ENCODE results near the gene CD28.
"Not testable (repeated sequence)": the region's sequence is repeated elsewhere in the genome, so short reads cannot be mapped to it uniquely, and the experiment has no call there.

The CD28 gene

DNA sequence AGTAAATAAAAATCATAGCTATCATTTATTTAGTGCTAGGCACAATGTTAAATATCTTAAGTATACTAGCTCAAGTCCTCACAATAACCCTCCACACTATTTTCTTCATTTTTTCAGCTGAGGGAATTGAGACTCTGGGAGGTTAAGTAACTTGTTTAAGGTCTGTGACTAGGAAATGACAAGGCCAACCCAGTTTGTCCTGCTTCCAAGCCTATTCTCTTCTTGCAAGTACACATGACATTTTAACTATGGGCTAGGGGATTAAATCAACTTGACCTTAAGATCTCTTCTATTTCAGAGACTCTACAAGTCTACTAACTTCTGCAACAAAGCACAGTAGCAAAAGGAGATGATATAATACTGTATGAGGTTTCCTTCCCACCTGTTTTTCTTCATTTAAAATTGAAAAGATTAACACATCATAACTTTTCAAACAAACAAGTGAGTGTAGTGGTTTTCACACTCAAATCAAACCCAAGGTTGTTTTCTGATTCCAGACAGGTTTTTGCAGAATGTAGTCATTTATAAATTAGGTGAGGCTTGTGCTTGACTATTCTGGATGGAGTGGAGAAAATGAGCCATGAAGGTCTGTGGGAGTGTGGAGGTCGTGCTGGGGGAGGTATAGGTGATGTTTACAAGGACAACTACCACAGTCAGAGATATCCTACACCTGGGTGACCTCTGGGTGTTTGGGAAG is 57.0 kb downstream of the CD28 start:
- H3K4me3 ChIP-seq (replicated peaks; ENCODE audit: low read depth, low read length): no peak overlapping the region
- no peak for DNase-seq (ENCODE audit: low read depth)
- TF ChIP-seq, protein P1, sequence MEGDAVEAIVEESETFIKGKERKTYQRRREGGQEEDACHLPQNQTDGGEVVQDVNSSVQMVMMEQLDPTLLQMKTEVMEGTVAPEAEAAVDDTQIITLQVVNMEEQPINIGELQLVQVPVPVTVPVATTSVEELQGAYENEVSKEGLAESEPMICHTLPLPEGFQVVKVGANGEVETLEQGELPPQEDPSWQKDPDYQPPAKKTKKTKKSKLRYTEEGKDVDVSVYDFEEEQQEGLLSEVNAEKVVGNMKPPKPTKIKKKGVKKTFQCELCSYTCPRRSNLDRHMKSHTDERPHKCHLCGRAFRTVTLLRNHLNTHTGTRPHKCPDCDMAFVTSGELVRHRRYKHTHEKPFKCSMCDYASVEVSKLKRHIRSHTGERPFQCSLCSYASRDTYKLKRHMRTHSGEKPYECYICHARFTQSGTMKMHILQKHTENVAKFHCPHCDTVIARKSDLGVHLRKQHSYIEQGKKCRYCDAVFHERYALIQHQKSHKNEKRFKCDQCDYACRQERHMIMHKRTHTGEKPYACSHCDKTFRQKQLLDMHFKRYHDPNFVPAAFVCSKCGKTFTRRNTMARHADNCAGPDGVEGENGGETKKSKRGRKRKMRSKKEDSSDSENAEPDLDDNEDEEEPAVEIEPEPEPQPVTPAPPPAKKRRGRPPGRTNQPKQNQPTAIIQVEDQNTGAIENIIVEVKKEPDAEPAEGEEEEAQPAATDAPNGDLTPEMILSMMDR (IDR thresholded peaks at IDR 0.05; ENCODE audit: low read length, missing control alignments): no peak

DNA sequence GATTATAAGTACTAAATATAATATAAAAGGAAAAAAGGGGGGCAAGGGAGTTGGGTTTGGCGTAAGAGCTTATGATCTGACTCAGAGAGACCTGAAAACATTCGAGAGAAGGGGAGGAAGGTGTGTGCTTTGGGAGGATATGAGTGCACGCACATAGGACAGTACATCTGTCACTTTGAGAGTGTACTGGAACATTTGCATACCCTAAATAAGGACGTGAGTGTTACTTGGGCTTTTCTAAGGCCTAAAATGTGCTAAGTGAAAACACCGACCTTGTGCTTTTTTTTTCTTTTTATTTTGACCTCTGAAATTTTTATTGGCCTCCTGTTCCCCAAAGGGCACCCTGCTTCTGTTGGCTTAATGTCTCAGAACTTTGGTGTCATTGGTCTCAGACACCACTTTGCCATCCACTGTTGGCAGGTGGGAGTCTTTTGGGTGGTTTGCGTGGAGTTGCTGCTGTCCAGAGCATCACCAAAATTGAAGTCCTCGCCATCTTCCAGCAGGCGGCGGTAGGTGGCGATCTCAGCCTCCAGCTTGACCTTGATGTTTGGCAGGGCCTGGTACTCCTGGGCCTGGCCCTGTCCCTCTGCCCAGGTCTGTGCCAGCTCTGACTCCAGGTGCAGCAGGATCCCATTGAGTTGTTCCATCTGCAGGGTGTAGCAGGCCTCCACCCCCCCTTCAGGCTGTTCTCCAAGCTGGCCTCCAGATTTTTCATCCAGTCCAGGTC is 57.7 kb downstream of the CD28 start:
- TF ChIP-seq, protein P1 (IDR thresholded peaks at IDR 0.05; ENCODE audit: low read length, missing control alignments): no peak
- no peak for DNase-seq (ENCODE audit: low read depth)
- H3K4me3 ChIP-seq (replicated peaks; ENCODE audit: low read depth, low read length): no peak overlapping the region

DNA sequence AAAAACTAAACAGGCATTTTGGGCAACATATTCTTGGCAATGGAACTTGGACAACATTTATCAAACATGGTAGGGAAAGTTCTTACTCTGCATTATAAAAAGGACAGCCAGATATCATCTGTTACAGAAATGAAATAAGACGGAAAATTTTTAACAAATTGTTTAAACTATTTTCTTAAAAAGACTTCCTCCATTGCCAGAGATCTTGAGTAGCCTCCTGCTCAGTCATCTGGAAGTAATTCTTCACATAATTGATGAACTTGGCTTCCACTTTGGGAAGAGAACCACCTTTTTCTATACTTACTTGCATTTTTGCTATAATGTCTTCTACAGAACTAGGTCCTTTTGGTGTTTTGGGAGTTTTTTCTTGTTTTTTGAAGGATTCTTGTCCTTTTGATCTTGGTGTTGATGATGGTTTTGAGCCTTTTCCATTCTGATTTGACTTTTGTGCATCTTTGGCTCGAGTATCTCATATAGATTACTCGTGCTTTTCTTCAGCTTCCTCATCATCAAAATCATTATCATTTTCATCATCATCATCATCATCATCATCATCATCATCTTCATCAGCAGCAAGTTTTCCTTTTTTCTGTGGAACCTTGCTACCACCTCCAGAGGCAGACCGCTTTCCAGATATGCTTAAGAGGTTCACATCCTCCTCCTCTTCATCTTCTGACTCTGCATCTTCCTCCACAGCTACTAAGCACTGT is 66.2 kb downstream of the CD28 start:
- H3K4me3 ChIP-seq (replicated peaks; ENCODE audit: low read depth, low read length): no peak overlapping the region
- TF ChIP-seq, protein P1 (IDR thresholded peaks at IDR 0.05; ENCODE audit: low read length, missing control alignments): no peak
- DNase-seq (ENCODE audit: low read depth): no peak

DNA sequence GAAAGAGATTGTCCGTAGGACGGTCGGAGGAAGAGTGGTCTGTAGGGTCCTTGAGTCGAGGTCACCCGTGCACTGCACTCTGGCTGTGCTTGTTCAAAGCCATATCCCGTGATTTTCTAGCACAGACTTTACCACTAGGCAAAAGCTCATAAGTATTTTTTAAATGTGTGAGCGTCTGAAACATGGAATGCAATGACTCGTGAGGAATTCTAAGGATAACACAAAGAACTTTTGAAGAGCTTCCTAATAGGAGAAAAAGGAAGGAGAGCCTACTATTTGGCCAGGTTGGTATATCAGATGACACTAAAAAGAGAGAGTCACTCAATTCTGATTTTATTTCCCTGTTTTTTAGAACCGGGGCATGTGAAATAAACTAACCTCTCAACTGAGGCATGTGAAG is 68.3 kb downstream of the CD28 start:
- DNase-seq (ENCODE audit: low read depth): no peak
- TF ChIP-seq, protein P1 (IDR thresholded peaks at IDR 0.05; ENCODE audit: low read length, missing control alignments): no peak
- H3K4me3 ChIP-seq (replicated peaks; ENCODE audit: low read depth, low read length): no peak overlapping the region

DNA sequence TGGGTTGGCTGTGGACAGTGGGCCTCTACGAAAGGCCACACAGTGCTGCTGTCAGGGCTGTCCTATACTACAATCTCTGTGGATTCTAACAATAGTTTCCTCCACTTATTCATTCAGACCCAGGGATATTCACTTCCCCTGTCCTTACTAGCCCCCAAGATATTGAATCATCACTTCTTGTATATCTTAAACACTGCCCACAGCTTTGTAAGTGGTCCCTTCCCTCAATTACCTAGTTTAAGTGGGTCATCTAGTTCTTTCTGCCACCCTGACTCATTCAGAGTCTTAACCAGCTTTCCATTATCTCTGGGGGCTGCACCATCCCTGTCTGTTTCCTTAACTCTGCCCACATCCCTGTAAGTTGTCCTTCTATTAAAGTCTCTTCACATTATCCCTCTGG is 69.2 kb downstream of the CD28 start:
- no peak overlapping the region for H3K4me3 ChIP-seq (replicated peaks; ENCODE audit: low read depth, low read length)
- TF ChIP-seq, protein P1 (IDR thresholded peaks at IDR 0.05; ENCODE audit: low read length, missing control alignments): no peak
- DNase-seq (ENCODE audit: low read depth): no peak

DNA sequence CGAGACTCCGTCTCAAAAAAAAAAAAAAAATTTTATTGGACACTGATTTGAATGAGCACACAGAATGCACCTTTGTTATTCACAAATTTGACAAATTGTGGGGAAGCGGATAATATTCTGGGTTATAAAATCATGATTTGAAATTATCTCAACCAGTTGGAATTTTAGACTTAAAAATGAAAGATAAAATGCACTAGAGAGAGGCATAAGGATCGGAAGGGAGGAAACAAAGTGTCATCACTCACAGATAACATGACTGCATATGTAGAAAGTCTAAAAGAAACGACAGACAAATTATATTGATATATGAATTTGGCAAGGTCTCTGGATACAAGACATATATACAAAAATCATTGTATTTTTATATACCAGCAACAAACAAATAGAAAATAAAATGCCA is 70.6 kb downstream of the CD28 start:
- DNase-seq (ENCODE audit: low read depth): peak; percentile 64
- TF ChIP-seq, protein P1 (IDR thresholded peaks at IDR 0.05; ENCODE audit: low read length, missing control alignments): no peak
- no peak overlapping the region for H3K4me3 ChIP-seq (replicated peaks; ENCODE audit: low read depth, low read length)

DNA sequence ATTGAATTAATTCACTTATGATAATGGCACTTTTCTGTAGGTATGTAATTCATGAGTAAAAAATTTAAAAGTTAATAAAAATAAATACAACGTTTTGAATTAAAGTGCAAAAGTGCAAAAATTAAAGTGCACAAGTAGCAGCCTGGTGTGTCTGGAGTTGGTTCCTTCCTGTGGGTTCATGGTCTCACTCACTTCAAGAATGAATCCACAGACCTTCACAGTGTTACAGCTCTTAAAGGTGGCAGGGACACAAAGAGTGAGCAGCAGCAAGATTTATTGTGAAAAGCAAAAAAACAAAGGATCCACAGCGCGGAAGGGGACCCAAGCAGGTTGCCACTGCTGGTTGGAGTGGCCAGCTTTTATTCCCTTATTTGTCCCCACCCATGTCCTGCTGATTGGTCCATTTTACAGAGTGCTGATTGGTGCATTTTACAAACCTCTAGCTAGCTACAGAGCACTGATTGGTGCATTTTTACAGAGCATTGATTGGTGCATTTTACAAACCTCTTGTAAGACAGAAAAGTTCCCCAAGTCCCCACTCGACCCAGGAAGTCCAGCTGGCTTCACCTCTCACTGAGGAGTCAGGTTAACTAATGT is 73.1 kb downstream of the CD28 start:
- not testable (repeated sequence) for H3K4me3 ChIP-seq (replicated peaks; ENCODE audit: low read depth, low read length); DNase-seq (ENCODE audit: low read depth)

Data from fibroblast of pulmonary artery (primary cell).